Measurements from ENCODE around the gene CSNK1G1.

GRCh38 chr15:64348455-64348854 lies 7.5 kb downstream of the CSNK1G1 start:
- TF ChIP-seq, protein P1, sequence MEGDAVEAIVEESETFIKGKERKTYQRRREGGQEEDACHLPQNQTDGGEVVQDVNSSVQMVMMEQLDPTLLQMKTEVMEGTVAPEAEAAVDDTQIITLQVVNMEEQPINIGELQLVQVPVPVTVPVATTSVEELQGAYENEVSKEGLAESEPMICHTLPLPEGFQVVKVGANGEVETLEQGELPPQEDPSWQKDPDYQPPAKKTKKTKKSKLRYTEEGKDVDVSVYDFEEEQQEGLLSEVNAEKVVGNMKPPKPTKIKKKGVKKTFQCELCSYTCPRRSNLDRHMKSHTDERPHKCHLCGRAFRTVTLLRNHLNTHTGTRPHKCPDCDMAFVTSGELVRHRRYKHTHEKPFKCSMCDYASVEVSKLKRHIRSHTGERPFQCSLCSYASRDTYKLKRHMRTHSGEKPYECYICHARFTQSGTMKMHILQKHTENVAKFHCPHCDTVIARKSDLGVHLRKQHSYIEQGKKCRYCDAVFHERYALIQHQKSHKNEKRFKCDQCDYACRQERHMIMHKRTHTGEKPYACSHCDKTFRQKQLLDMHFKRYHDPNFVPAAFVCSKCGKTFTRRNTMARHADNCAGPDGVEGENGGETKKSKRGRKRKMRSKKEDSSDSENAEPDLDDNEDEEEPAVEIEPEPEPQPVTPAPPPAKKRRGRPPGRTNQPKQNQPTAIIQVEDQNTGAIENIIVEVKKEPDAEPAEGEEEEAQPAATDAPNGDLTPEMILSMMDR (IDR thresholded peaks at IDR 0.05 in 8 of 11, conservative IDR thresholded peaks at IDR 0.05 in 3 of 11): no peak
- TF ChIP-seq POLR2A (IDR thresholded peaks at IDR 0.05) (no peak), POLR2AphosphoS5 (IDR thresholded peaks at IDR 0.05) (no peak)
